ENCODE data around the gene RIPK3. TPM values are rescaled to one million over a fixed set of nuclear protein-coding genes. Genes with fewer than 3 reads are reported as not detected.

The RIPK3 gene
- total RNA-seq, 1 donor from 2014 or later, result 0.95 TPM

DNA sequence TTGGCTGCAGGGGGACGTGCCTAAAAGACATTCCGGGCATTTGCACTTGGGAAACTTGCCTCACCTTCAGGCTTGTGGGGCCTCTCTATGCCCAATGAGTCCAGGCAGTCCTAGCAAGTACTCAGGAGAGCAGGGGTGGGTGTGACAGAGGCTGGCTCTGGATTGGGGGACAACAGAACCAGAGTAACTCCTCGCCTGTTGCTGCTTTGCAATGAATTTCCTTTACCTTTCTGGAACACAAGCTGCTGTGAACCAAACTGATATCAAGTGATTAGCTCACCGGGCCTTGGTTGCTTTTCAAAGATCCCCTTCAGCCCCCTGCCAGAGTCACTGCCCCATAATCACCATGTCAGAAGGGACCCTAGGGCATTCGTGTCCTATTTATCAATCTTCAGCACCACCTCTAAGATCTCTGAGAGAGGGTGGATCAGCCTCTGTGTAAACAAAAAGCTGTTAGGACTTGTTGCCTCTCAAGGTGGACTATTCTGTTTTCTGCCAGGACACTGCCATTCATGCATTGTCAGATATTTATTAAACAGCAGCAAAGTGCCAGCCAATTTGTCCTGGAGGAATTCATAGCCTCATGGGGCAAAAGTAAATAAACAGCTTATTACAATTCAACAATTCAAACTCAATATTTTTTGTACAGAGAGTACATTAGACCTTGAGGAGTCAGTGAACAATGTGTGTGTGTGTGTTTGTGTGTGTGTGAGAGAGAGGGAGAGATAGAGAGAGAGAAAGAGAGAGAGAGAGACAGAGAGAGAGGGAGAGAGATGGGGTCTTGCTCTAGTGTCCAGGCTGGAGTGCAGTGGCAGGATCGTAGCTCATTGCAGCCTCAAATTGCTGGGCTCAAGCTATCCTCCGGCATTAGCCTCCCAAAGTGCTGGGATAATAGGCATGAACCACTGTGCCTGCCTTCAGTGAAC, 39.5 kb upstream of the RIPK3 start:
- H3K27ac ChIP-seq (ENCODE audit: low read depth, low read length), result no peak overlapping the region
- no peak for TF ChIP-seq EZH2 (IDR thresholded peaks at IDR 0.05; ENCODE audit: insufficient read depth, low read length)
- TF ChIP-seq, protein P1, sequence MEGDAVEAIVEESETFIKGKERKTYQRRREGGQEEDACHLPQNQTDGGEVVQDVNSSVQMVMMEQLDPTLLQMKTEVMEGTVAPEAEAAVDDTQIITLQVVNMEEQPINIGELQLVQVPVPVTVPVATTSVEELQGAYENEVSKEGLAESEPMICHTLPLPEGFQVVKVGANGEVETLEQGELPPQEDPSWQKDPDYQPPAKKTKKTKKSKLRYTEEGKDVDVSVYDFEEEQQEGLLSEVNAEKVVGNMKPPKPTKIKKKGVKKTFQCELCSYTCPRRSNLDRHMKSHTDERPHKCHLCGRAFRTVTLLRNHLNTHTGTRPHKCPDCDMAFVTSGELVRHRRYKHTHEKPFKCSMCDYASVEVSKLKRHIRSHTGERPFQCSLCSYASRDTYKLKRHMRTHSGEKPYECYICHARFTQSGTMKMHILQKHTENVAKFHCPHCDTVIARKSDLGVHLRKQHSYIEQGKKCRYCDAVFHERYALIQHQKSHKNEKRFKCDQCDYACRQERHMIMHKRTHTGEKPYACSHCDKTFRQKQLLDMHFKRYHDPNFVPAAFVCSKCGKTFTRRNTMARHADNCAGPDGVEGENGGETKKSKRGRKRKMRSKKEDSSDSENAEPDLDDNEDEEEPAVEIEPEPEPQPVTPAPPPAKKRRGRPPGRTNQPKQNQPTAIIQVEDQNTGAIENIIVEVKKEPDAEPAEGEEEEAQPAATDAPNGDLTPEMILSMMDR (IDR thresholded peaks at IDR 0.05; ENCODE audit: insufficient read depth, low read depth, low read length), result no peak
- Mint-ChIP-seq H3K9me3 (ENCODE audit: unreplicated experiment) (peaks cover 2% of the 10 kb centered on the region), H3K4me3 (ENCODE audit: unreplicated experiment) (no peak overlapping the region), H3K27ac (ENCODE audit: unreplicated experiment) (no peak overlapping the region), H3K36me3 (ENCODE audit: low read depth, unreplicated experiment) (peaks cover 17% of the 10 kb centered on the region), H3K4me1 (ENCODE audit: low read depth, unreplicated experiment) (peaks cover 5% of the 10 kb centered on the region), H3K27me3 (ENCODE audit: low read depth, unreplicated experiment) (no peaks in the 10 kb centered on the region)
- no peaks in the 10 kb centered on the region for H3K79me2 ChIP-seq (ENCODE audit: insufficient read depth, low read length)
- H3K4me1 ChIP-seq (ENCODE audit: insufficient read depth, low read length), result no peaks in the 10 kb centered on the region
- no peak overlapping the region for H3K4me3 ChIP-seq (ENCODE audit: insufficient read depth, low read depth, low read length)
- FAIRE-seq (no peak), DNase-seq (ENCODE audit: low read depth) (no peak)
- H3K4me2 ChIP-seq (ENCODE audit: low read length), result no peak overlapping the region
- peaks cover 13% of the 10 kb centered on the region for H4K20me1 ChIP-seq (ENCODE audit: insufficient read depth, low read length)
- H3K9me3 ChIP-seq (ENCODE audit: insufficient read depth, low read depth, low read length), result no peaks in the 10 kb centered on the region
- no peak overlapping the region for H2AFZ ChIP-seq (ENCODE audit: low read depth, low read length)
- no peak overlapping the region for H3K9ac ChIP-seq (ENCODE audit: low read length)
- peaks cover 3% of the 10 kb centered on the region for H3K27me3 ChIP-seq (ENCODE audit: insufficient read depth, low read length)
- peaks cover 5% of the 10 kb centered on the region for H3K36me3 ChIP-seq (ENCODE audit: insufficient read depth, low read length)

DNA sequence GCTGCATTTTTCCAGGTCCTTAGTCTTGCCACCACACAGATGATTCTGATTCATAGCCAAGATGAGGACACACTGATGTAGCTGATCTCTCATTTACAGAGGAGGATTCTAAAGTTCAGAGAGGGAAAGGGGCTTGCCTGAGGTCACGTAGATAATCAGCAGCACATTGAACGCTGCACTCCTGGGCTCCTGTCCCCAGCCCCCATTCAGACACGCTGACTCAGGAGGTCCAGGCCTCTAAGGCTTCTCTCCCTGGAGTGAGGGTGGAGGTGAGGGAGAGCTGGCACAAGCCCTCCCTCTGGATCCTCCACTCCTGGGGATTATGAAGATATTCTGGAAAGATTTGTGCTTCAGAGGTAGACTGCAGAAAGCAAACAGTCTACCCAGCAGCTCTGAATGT, 38.5 kb upstream of the RIPK3 start:
- no peak overlapping the region for H3K27ac Mint-ChIP-seq (ENCODE audit: unreplicated experiment)
- FAIRE-seq (no peak), DNase-seq (ENCODE audit: low read depth) (no peak)
- Histone ChIP-seq H3K9me3 (ENCODE audit: insufficient read depth, low read depth, low read length) (no peaks in the 10 kb centered on the region), H3K4me1 (ENCODE audit: insufficient read depth, low read length) (no peaks in the 10 kb centered on the region), H3K36me3 (ENCODE audit: insufficient read depth, low read length) (peaks cover 6% of the 10 kb centered on the region), H2AFZ (ENCODE audit: low read depth, low read length) (no peak overlapping the region), H4K20me1 (ENCODE audit: insufficient read depth, low read length) (peaks cover 16% of the 10 kb centered on the region), H3K9ac (ENCODE audit: low read length) (no peak overlapping the region), H3K4me2 (ENCODE audit: low read length) (no peak overlapping the region), H3K79me2 (ENCODE audit: insufficient read depth, low read length) (no peaks in the 10 kb centered on the region), H3K27me3 (ENCODE audit: insufficient read depth, low read length) (no peaks in the 10 kb centered on the region), H3K4me3 (ENCODE audit: insufficient read depth, low read depth, low read length) (no peak overlapping the region), H3K27ac (ENCODE audit: low read depth, low read length) (no peak overlapping the region)
- peaks cover 2% of the 10 kb centered on the region for H3K9me3 Mint-ChIP-seq (ENCODE audit: unreplicated experiment)
- no peak overlapping the region for H3K4me3 Mint-ChIP-seq (ENCODE audit: unreplicated experiment)
- TF ChIP-seq EZH2 (IDR thresholded peaks at IDR 0.05; ENCODE audit: insufficient read depth, low read length), result no peak
- TF ChIP-seq, protein P1 (IDR thresholded peaks at IDR 0.05; ENCODE audit: insufficient read depth, low read depth, low read length), result no peak
- H3K36me3 Mint-ChIP-seq (ENCODE audit: low read depth, unreplicated experiment), result peaks cover 20% of the 10 kb centered on the region
- no peaks in the 10 kb centered on the region for H3K27me3 Mint-ChIP-seq (ENCODE audit: low read depth, unreplicated experiment)
- peaks cover 5% of the 10 kb centered on the region for H3K4me1 Mint-ChIP-seq (ENCODE audit: low read depth, unreplicated experiment)

DNA sequence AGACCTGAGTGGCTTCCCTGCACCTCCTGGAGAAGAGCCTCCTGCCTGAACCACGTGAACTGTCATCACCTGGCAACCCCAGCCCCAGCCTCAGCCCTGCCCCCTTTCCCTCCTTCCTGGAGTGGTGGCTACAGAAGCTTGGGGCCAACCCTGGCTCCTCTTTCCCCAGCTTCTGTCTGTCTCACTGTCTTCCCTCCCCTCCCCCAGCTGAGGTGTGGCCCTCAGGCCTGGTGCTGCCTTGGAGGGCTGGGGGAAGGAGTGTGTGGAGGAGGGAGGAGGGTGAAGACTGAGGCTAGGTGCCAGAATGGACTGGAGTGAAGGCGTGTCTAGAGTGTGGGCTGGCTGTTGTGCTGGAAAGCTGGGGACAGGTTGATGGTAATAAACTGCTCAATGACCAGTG, 37.9 kb upstream of the RIPK3 start:
- Histone ChIP-seq H3K4me3 (ENCODE audit: insufficient read depth, low read depth, low read length) (no peak overlapping the region), H3K79me2 (ENCODE audit: insufficient read depth, low read length) (no peaks in the 10 kb centered on the region), H3K36me3 (ENCODE audit: insufficient read depth, low read length) (peaks cover 12% of the 10 kb centered on the region), H3K27me3 (ENCODE audit: insufficient read depth, low read length) (no peaks in the 10 kb centered on the region), H3K4me1 (ENCODE audit: insufficient read depth, low read length) (no peaks in the 10 kb centered on the region), H3K4me2 (ENCODE audit: low read length) (no peak overlapping the region), H2AFZ (ENCODE audit: low read depth, low read length) (no peak overlapping the region), H4K20me1 (ENCODE audit: insufficient read depth, low read length) (peaks cover 22% of the 10 kb centered on the region), H3K27ac (ENCODE audit: low read depth, low read length) (no peak overlapping the region), H3K9me3 (ENCODE audit: insufficient read depth, low read depth, low read length) (no peaks in the 10 kb centered on the region), H3K9ac (ENCODE audit: low read length) (no peak overlapping the region)
- FAIRE-seq, result no peak
- Mint-ChIP-seq H3K4me3 (ENCODE audit: unreplicated experiment) (no peak overlapping the region), H3K9me3 (ENCODE audit: unreplicated experiment) (peaks cover 2% of the 10 kb centered on the region), H3K36me3 (ENCODE audit: low read depth, unreplicated experiment) (peaks cover 26% of the 10 kb centered on the region), H3K4me1 (ENCODE audit: low read depth, unreplicated experiment) (peaks cover 5% of the 10 kb centered on the region), H3K27ac (ENCODE audit: unreplicated experiment) (no peak overlapping the region), H3K27me3 (ENCODE audit: low read depth, unreplicated experiment) (no peaks in the 10 kb centered on the region)
- DNase-seq (ENCODE audit: low read depth), result no peak
- TF ChIP-seq EZH2 (IDR thresholded peaks at IDR 0.05; ENCODE audit: insufficient read depth, low read length), result no peak
- TF ChIP-seq, protein P1 (IDR thresholded peaks at IDR 0.05; ENCODE audit: insufficient read depth, low read depth, low read length), result no peak

Data from astrocyte (in vitro differentiated cells and primary cell).